ENCODE results near the gene HEPHL1. TPM values are rescaled to one million over a fixed set of nuclear protein-coding genes. Genes with fewer than 3 reads are reported as not detected.

The HEPHL1 gene
- total and polyA plus RNA-seq, 2 experiments from 2014 or later, result 0.07 to 0.21 TPM

- Histone ChIP-seq H3K9me2 (ENCODE audit: insufficient read depth) (no peaks in the 10 kb centered on the region), H2AFZ (no peak overlapping the region), H3K36me3 (ENCODE audit: insufficient read depth) (0 out of 2 replicates have a peak, but pooled peaks cover 7% of the 10 kb centered on the region), H3K79me2 (replicated peaks; ENCODE audit: insufficient read depth) (peaks cover 93% of the 10 kb centered on the region), H3K27ac (ENCODE audit: low read depth) (no peak overlapping the region), H4K20me1 (replicated peaks; ENCODE audit: insufficient read depth) (peaks cover 58% of the 10 kb centered on the region), H3K4me2 (peak overlapping the region; percentile 100), H3F3A (replicated peaks; ENCODE audit: low read depth) (0 out of 2 replicates have a peak, but pooled peaks cover under 1% of the 10 kb centered on the region), H3K4me3 (peak overlapping the region; percentile 91; the same call in 1 of the 2 replicates), H3K4me1 (ENCODE audit: insufficient read depth) (peaks cover 70% of the 10 kb centered on the region), H3K27me3 (ENCODE audit: insufficient read depth) (no peaks in the 10 kb centered on the region)
- DNase-seq (ENCODE audit: low spot score), result no peak
- no peak for ATAC-seq
- Mint-ChIP-seq H3K36me3 (ENCODE audit: low read depth) (peaks cover 18% of the 10 kb centered on the region), H3K27me3 (ENCODE audit: insufficient read depth, low read depth, poor library complexity) (peaks cover 7% of the 10 kb centered on the region), H3K27ac (no peak overlapping the region), H3K4me3 (no peak overlapping the region), H3K9me3 (peaks cover 3% of the 10 kb centered on the region; the same call in 1 of the 3 replicates), H3K4me1 (peaks cover 46% of the 10 kb centered on the region)
- TF ChIP-seq CTCF (conservative IDR thresholded peaks at IDR 0.05; ENCODE audit: low read depth in 2 of 2) (no peak), STAT1 (IDR thresholded peaks at IDR 0.05; ENCODE audit: unreplicated experiment) (no peak), EZH2phosphoT487 (IDR thresholded peaks at IDR 0.05; ENCODE audit: unreplicated experiment) (no peak), ETS1 (IDR thresholded peaks at IDR 0.05) (no peak)
Observed at GRCh38 chr11:94132152-94132558, 111.0 kb downstream of the HEPHL1 start.

- H4K20me1 ChIP-seq (replicated peaks; ENCODE audit: insufficient read depth), result peaks cover 60% of the 10 kb centered on the region
- peak overlapping the region; percentile 100 for H3K4me2 ChIP-seq
- H3K4me3 ChIP-seq, result no peak overlapping the region
- 0 out of 2 replicates have a peak, but pooled peaks cover 7% of the 10 kb centered on the region for H3K36me3 ChIP-seq (ENCODE audit: insufficient read depth)
- ATAC-seq (no peak), DNase-seq (ENCODE audit: low spot score) (no peak)
- Mint-ChIP-seq H3K4me3 (peak overlapping the region; percentile 13; the same call in 1 of the 3 replicates), H3K27ac (no peak overlapping the region; the same call in 1 of the 2 replicates), H3K27me3 (ENCODE audit: insufficient read depth, low read depth, poor library complexity) (peaks cover 5% of the 10 kb centered on the region), H3K4me1 (peaks cover 42% of the 10 kb centered on the region), H3K36me3 (ENCODE audit: low read depth) (peaks cover 16% of the 10 kb centered on the region), H3K9me3 (peaks cover 3% of the 10 kb centered on the region; the same call in 1 of the 3 replicates)
- H3F3A ChIP-seq (replicated peaks; ENCODE audit: low read depth), result no peaks in the 10 kb centered on the region
- H3K79me2 ChIP-seq (replicated peaks; ENCODE audit: insufficient read depth), result peaks cover 95% of the 10 kb centered on the region
- TF ChIP-seq CTCF (conservative IDR thresholded peaks at IDR 0.05; ENCODE audit: low read depth in 2 of 2) (no peak), ETS1 (IDR thresholded peaks at IDR 0.05) (no peak), JUNB (IDR thresholded peaks at IDR 0.05; ENCODE audit: unreplicated experiment) (no peak), EZH2 (IDR thresholded peaks at IDR 0.05; ENCODE audit: low read depth, unreplicated experiment) (no peak)
- 0 out of 2 replicates have a peak overlapping the region, but pooled peaks have one; percentile 50 for H3K27ac ChIP-seq (ENCODE audit: low read depth)
- no peaks in the 10 kb centered on the region for H3K27me3 ChIP-seq (ENCODE audit: insufficient read depth)
- no peaks in the 10 kb centered on the region for H3K9me2 ChIP-seq (ENCODE audit: insufficient read depth)
- no peak overlapping the region for H2AFZ ChIP-seq
- H3K4me1 ChIP-seq (ENCODE audit: insufficient read depth), result peaks cover 62% of the 10 kb centered on the region
Observed at GRCh38 chr11:94132823-94133408, 111.8 kb downstream of the HEPHL1 start.
